PC-3 (cell line): Measurements from ENCODE around the gene ZNF524.

ENCODE experiments used
- EZH2 ChIP-seq: fragments of 300-600 bp; sonication (generic); IDR thresholded peaks from one replicate; pipeline ENCODE4 v1.6.1; 2017; ENCODE audit warnings: antibody characterized with exemption, mild to moderate bottlenecking, low read length; ENCODE audit not compliant: unreplicated experiment
- TF ChIP-seq, protein P1 (sequence below): fragments of 300-600 bp; sonication (generic); conservative IDR thresholded peaks from 2 replicates; pipeline ENCODE4 v1.5.1; 2017; ENCODE audit warnings: antibody characterized with exemption, low read depth, mild to moderate bottlenecking, low read length

DNA sequence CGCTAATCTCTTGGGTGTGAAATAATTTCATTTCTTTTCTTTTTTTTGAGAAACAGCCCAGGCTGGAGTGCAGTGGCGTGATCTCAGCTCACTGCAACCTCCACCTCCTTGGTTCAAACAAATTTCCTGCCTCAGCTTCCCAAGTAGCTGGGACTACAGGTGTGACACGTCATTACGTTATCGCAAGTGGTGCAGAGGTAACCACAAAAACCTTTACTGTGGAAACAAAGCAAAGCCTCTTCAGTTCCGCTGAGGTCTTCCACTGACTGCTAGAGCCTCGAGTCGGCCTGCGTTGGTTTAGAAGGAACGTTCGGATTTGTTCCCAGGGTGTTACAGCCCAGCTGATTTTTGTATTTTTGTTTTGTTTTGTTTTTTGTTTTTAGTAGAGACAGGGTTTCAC is 26.3 kb downstream of the ZNF524 start:
- TF ChIP-seq, protein P1, sequence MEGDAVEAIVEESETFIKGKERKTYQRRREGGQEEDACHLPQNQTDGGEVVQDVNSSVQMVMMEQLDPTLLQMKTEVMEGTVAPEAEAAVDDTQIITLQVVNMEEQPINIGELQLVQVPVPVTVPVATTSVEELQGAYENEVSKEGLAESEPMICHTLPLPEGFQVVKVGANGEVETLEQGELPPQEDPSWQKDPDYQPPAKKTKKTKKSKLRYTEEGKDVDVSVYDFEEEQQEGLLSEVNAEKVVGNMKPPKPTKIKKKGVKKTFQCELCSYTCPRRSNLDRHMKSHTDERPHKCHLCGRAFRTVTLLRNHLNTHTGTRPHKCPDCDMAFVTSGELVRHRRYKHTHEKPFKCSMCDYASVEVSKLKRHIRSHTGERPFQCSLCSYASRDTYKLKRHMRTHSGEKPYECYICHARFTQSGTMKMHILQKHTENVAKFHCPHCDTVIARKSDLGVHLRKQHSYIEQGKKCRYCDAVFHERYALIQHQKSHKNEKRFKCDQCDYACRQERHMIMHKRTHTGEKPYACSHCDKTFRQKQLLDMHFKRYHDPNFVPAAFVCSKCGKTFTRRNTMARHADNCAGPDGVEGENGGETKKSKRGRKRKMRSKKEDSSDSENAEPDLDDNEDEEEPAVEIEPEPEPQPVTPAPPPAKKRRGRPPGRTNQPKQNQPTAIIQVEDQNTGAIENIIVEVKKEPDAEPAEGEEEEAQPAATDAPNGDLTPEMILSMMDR = no peak
- TF ChIP-seq EZH2 = no peak
